SK-N-SH (cell line): ENCODE data around the gene BRD1. TPM values are rescaled to one million over a fixed set of nuclear protein-coding genes. Genes with fewer than 3 reads are reported as not detected.

ENCODE experiments used
- CTCF ChIA-PET: fragments of 300-600, 350-600 bp; formaldehyde crosslinking; extraction: SDS; loops from one replicate; lab custom pipeline; 2021; lab: Yijun Ruan, JAX
- POLR2A ChIA-PET: fragments of 350-600 bp; sonication (Branson Sonifier 250); formaldehyde crosslinking; extraction: SDS; loops from one replicate; lab custom pipeline; 2020; ENCODE audit warnings: antibody characterized with exemption, inconsistent platforms; lab: Yijun Ruan, JAX
- DNase-seq: peaks from one replicate; pipeline ENCODE4 v3.0.0; 2012
- H2AFZ ChIP-seq: fragments of 200-600 bp; sonication (generic); 2 replicates; pipeline ENCODE4 v1.8.1; 2016; ENCODE audit warnings: antibody characterized with exemption, mild to moderate bottlenecking, low read depth
- H3F3A ChIP-seq: fragments of 200-600 bp; sonication (generic); replicated peaks from 2 replicates; pipeline ENCODE3; 2016; ENCODE audit warnings: antibody characterized with exemption, mild to moderate bottlenecking; ENCODE audit not compliant: insufficient read depth
- H3K27ac ChIP-seq, 2 experiments: fragments of 200-500 bp in 1 of 2; fragments of 200-600 bp in 1 of 2; sonication (Bioruptor generic) in 1 of 2; sonication (generic), shearing (Covaris generic) in 1 of 2; 2 replicates each; pipeline versions ENCODE4 v1.5.1 to v1.6.1; 2014 to 2016; ENCODE audit warnings: low read depth in 2 of 2, inconsistent platforms in 1 of 2, low read length in 1 of 2, mild to moderate bottlenecking in 1 of 2, mixed read lengths in 1 of 2
- H3K27me3 ChIP-seq: fragments of 200-600 bp; sonication (generic), shearing (Covaris generic); 2 replicates; pipeline ENCODE4 v1.6.1; 2016; ENCODE audit warnings: mixed run types; ENCODE audit not compliant: insufficient read depth
- H3K36me3 ChIP-seq, 2 experiments: fragments of 200-500 bp in 1 of 2; fragments of 200-600 bp in 1 of 2; sonication (Bioruptor generic) in 1 of 2; sonication (generic) in 1 of 2; replicated peaks in 1 of 2; 2 replicates each; pipeline versions ENCODE3 to v1.5.1; 2014 to 2016; ENCODE audit warnings: low read length in 1 of 2, mild to moderate bottlenecking in 1 of 2; ENCODE audit not compliant: insufficient read depth in 2 of 2, control insufficient read depth in 1 of 2
- H3K4me1 ChIP-seq, 2 experiments: fragments of 200-500 bp in 1 of 2; fragments of 200-600 bp in 1 of 2; sonication (Bioruptor generic) in 1 of 2; sonication (generic), shearing (Covaris generic) in 1 of 2; 2 replicates each; pipeline versions ENCODE4 v1.5.1 to v1.6.1; 2014 to 2016; ENCODE audit warnings: low read depth in 1 of 2, low read length in 1 of 2, mixed run types in 1 of 2; ENCODE audit not compliant: insufficient read depth in 2 of 2, control insufficient read depth in 1 of 2
- H3K4me2 ChIP-seq: fragments of 200-600 bp; sonication (generic), shearing (Covaris generic); 2 replicates; pipeline ENCODE4 v1.6.1; 2017; ENCODE audit warnings: mixed run types
- H3K4me3 ChIP-seq, 2 experiments: fragments of 200-500 bp in 1 of 2; fragments of 200-600 bp in 1 of 2; sonication (Bioruptor generic) in 1 of 2; sonication (generic), shearing (Covaris generic) in 1 of 2; 2 replicates each; pipeline versions ENCODE4 v1.5.1 to v1.8.1; 2014 to 2016; ENCODE audit warnings: low read depth in 2 of 2, inconsistent platforms in 1 of 2, low read length in 1 of 2, mild to moderate bottlenecking in 1 of 2, mixed read lengths in 1 of 2, moderate library complexity in 1 of 2
- H3K79me2 ChIP-seq: fragments of 200-600 bp; sonication (generic); 2 replicates; pipeline ENCODE4 v1.8.1; 2017; ENCODE audit warnings: mild to moderate bottlenecking; ENCODE audit not compliant: insufficient read depth
- H3K9ac ChIP-seq: fragments of 200-600 bp; sonication (generic); 2 replicates; pipeline ENCODE4 v1.6.1; 2017; ENCODE audit warnings: mixed run types
- H3K9me2 ChIP-seq: fragments of 200-600 bp; sonication (generic); 2 replicates; pipeline ENCODE4 v1.6.1; 2017; ENCODE audit warnings: mixed run types
- H3K9me3 ChIP-seq: fragments of 200-600 bp; sonication (generic); 2 replicates; pipeline ENCODE4 v1.6.1; 2017; ENCODE audit warnings: mixed run types, mild to moderate bottlenecking, moderate library complexity
- H4K20me1 ChIP-seq: fragments of 200-600 bp; sonication (generic); 2 replicates; pipeline ENCODE4 v1.6.1; 2017; ENCODE audit warnings: mild to moderate bottlenecking, mixed run types; ENCODE audit not compliant: insufficient read depth
- ELF1 ChIP-seq: IDR thresholded peaks from 2 replicates; pipeline ENCODE4 v1.4.0; 2012
- EP300 ChIP-seq, 2 experiments: IDR thresholded peaks; 2 replicates each; pipeline versions ENCODE4 v1.4.0 to v1.6.1; 2012; ENCODE audit warnings: borderline replicate concordance in 1 of 2, low read depth in 1 of 2, low read length in 1 of 2
- EZH2phosphoT487 ChIP-seq: fragments of 200-600 bp; sonication (generic); IDR thresholded peaks from 2 replicates; pipeline ENCODE4 v1.6.1; 2017; ENCODE audit warnings: low read depth, mixed run types, mild to moderate bottlenecking, antibody characterized with exemption, moderate library complexity, borderline replicate concordance
- FOXJ3 ChIP-seq: sonication (generic); formaldehyde crosslinking; IDR thresholded peaks from 2 replicates; pipeline ENCODE4 v1.5.1; 2020; ENCODE audit warnings: mild to moderate bottlenecking, missing genetic modification reagents
- GABPA ChIP-seq: IDR thresholded peaks from 2 replicates; pipeline ENCODE4 v1.4.0; 2012; ENCODE audit warnings: low read depth, mild to moderate bottlenecking
- MEF2A ChIP-seq: IDR thresholded peaks from 2 replicates; pipeline ENCODE4 v1.4.0; 2012; ENCODE audit warnings: low read depth, borderline replicate concordance
- MXI1 ChIP-seq: IDR thresholded peaks from 2 replicates; pipeline ENCODE4 v1.6.1; 2012; ENCODE audit warnings: mild to moderate bottlenecking, low read depth, low read length, improper control_type of control experiment
- NFIC ChIP-seq: IDR thresholded peaks from 2 replicates; pipeline ENCODE4 v1.4.0; 2012; ENCODE audit warnings: borderline replicate concordance
- POLR2AphosphoS5 ChIP-seq: IDR thresholded peaks from 2 replicates; pipeline ENCODE4 v1.6.1; 2012; ENCODE audit warnings: low read depth, low read length
- SIN3A ChIP-seq: IDR thresholded peaks from 2 replicates; pipeline ENCODE4 v1.6.1; 2012; ENCODE audit warnings: low read depth, mild to moderate bottlenecking, low read length, moderate library complexity, borderline replicate concordance
- SMC3 ChIP-seq: IDR thresholded peaks from 2 replicates; pipeline ENCODE4 v1.6.1; 2012; ENCODE audit warnings: low read depth, low read length, improper control_type of control experiment
- TAF1 ChIP-seq: IDR thresholded peaks from 2 replicates; pipeline ENCODE4 v1.6.1; 2012; ENCODE audit warnings: low read depth, mild to moderate bottlenecking, low read length, moderate library complexity, borderline replicate concordance
- TCF12 ChIP-seq: IDR thresholded peaks from 2 replicates; pipeline ENCODE4 v1.4.0; 2012
- TEAD4 ChIP-seq: IDR thresholded peaks from 2 replicates; pipeline ENCODE4 v1.4.0; 2012; ENCODE audit warnings: mild to moderate bottlenecking, borderline replicate concordance; ENCODE audit not compliant: insufficient read depth
- USF1 ChIP-seq: IDR thresholded peaks from 2 replicates; pipeline ENCODE4 v1.4.0; 2012; ENCODE audit warnings: low read depth, borderline replicate concordance
- USF2 ChIP-seq: fragments of 150-350 bp; IDR thresholded peaks from 2 replicates; pipeline ENCODE4 v1.6.1; 2017; ENCODE audit warnings: antibody characterized with exemption, low read length, low read depth, borderline replicate concordance
- YY1 ChIP-seq: IDR thresholded peaks from 2 replicates; pipeline ENCODE4 v1.4.0; 2012; ENCODE audit warnings: low read depth, mild to moderate bottlenecking
- ZBTB33 ChIP-seq: IDR thresholded peaks from 2 replicates; pipeline ENCODE4 v1.4.0; 2012; ENCODE audit warnings: low read depth, borderline replicate concordance
- WGBS: methylation state at CpG from one replicate; pipeline ENCODE4 v1.1.6; 2017; ENCODE audit warnings: low lambda C conversion rate; 5-methylcytosine and 5-hydroxymethylcytosine counted together
- polyA plus RNA-seq, 3 experiments: library from polyadenylated mRNA; depleted of rRNA; stranded (reverse); fragments of >200 nt; gene quantifications; 2 replicates each; pipeline ENCODE4 v1.2.3, GENCODE V29; 2012
- TF ChIP-seq, protein P1 (sequence below): IDR thresholded peaks from 2 replicates; pipeline ENCODE4 v1.6.1; 2012; ENCODE audit warnings: mild to moderate bottlenecking, low read depth, low read length, moderate library complexity

Gene BRD1
- polyA plus RNA-seq, 1 of the 3 experiments (the other 2 are of a cell fraction), result 10.3 TPM

DNA sequence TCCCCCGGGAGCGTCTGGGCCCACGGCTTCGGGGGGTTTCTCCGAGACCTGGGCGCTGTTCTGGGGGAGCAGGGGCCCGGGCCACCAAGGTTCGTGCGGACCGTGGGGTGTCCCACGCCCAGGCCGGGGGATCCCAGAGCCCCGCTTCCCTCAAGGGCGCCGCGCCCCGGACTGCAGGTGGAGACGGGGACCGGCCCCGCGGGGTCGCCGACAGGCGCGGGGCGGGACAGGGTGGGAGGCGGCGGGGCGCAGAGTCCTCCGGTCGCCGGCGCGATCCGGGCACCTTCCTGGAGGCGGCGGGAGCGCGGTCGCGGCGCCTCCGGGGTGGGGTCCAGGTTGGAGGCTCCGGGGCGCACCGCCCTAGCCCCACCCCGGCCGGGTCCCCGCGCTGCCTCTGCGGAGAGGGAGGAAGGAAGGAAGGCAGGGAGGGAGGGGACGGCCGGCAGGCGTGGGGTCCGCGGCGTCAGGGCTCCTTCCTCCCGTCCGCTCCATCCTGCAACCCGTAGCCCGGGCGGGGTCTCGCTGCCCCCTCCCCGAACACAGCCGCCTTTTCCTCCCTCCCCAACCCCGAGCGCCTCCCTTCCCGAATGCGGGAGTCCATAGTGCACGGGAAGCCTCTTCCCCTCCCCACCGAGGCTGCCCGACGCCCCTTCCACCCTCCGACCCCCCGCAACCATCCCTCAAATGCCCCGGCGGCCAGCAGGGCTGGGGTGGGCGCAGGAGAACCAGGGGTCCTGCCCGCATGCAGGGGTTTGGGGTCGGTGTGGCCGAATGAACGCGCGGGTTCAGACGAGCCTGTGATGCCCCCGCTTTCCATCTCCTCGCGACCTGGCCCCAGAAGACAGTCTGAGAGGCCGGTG lies 21.7 kb upstream of the BRD1 start:
- H4K20me1 ChIP-seq, result peaks cover 2% of the 10 kb centered on the region; the same call in 1 of the 2 replicates
- H3F3A ChIP-seq, result peaks cover 11% of the 10 kb centered on the region
- H3K9me3 ChIP-seq, result no peaks in the 10 kb centered on the region
- peaks cover 28% of the 10 kb centered on the region for H3K27me3 ChIP-seq
- ChIA-PET CTCF (no interaction called here), POLR2A (no interaction called here)
- peaks cover 3% of the 10 kb centered on the region for H3K79me2 ChIP-seq
- no peak overlapping the region for H3K9ac ChIP-seq
- TF ChIP-seq TEAD4 (no peak), NFIC (no peak), TAF1 (no peak), ELF1 (no peak), USF2 (no peak), USF1 (no peak), ZBTB33 (no peak), EP300 (IDR thresholded peaks at IDR 0.05; ENCODE audit: borderline replicate concordance in 1 of 2, low read depth in 1 of 2, low read length in 1 of 2) (no peak), POLR2AphosphoS5 (no peak), MEF2A (no peak), MXI1 (no peak), SMC3 (no peak), EZH2phosphoT487 (no peak), YY1 (no peak), GABPA (no peak), FOXJ3 (CRISPR knock-in tag) (no peak), TCF12 (no peak), SIN3A (no peak)
- TF ChIP-seq, protein P1, sequence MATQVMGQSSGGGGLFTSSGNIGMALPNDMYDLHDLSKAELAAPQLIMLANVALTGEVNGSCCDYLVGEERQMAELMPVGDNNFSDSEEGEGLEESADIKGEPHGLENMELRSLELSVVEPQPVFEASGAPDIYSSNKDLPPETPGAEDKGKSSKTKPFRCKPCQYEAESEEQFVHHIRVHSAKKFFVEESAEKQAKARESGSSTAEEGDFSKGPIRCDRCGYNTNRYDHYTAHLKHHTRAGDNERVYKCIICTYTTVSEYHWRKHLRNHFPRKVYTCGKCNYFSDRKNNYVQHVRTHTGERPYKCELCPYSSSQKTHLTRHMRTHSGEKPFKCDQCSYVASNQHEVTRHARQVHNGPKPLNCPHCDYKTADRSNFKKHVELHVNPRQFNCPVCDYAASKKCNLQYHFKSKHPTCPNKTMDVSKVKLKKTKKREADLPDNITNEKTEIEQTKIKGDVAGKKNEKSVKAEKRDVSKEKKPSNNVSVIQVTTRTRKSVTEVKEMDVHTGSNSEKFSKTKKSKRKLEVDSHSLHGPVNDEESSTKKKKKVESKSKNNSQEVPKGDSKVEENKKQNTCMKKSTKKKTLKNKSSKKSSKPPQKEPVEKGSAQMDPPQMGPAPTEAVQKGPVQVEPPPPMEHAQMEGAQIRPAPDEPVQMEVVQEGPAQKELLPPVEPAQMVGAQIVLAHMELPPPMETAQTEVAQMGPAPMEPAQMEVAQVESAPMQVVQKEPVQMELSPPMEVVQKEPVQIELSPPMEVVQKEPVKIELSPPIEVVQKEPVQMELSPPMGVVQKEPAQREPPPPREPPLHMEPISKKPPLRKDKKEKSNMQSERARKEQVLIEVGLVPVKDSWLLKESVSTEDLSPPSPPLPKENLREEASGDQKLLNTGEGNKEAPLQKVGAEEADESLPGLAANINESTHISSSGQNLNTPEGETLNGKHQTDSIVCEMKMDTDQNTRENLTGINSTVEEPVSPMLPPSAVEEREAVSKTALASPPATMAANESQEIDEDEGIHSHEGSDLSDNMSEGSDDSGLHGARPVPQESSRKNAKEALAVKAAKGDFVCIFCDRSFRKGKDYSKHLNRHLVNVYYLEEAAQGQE, result no peak
- H2AFZ ChIP-seq, result no peak overlapping the region
- H3K27ac ChIP-seq, result no peak overlapping the region
- H3K4me3 ChIP-seq, result peak overlapping the region in 1 of 2 experiments; percentile 43; a peak in 2 of 4 replicates
- peaks cover 0 to 6% of the 10 kb centered on the region in 2 experiments; a peak in 1 of 4 replicates for H3K4me1 ChIP-seq
- DNase-seq, result peak; percentile 54
- no peaks in the 10 kb centered on the region for H3K36me3 ChIP-seq
- WGBS, result 61% methylated on average over 18 of the region's 89 CpGs
- no peaks in the 10 kb centered on the region for H3K9me2 ChIP-seq
- H3K4me2 ChIP-seq, result peak overlapping the region; percentile 81; the same call in 1 of the 2 replicates
